CD4-positive, alpha-beta T cell treated with Interleukin-4 for 1 hour (primary cell): Measurements from ENCODE around the gene MAGEB17.
"Not testable (repeated sequence)": the region's sequence is repeated elsewhere in the genome, so short reads cannot be mapped to it uniquely, and the experiment has no call there.

Source experiments
- DNase-seq, 2 donors: peaks; one replicate each; pipeline ENCODE4 v3.0.0-alpha.2; 2020 to 2022

MAGEB17 gene, protein sequence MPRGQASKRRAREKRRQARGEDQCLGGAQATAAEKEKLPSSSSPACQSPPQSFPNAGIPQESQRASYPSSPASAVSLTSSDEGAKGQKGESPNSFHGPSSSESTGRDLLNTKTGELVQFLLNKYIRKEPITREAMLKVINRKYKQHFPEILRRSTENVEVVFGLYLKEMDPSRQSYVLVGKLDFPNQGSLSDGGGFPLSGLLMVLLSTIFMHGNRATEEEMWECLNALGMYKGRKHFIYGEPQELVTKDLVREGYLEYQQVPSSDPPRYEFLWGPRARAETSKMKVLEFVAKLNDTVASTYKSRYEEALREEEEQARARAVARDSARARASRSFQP

DNA sequence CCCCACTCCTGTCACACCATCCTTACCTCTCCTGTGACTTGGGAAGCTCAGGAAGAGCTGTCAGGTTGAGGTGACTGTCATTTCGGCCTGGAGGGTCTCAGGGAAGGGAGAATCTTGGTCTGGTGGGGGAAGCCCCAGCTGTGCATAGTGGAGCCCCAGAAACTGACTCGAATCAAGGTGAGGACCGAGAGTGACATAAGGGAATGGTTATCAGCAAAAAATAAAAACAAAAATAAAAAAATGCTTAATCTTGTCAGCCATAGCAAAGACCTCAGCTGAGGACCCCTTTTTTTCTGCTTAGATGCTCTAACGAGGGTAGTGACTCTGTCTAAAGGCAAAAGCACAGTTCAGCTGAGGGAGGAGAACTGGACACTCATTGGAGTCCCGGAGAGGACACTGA lies at the start of gene MAGEB17:
MAGEB17 (plus strand) TSS at position 301 of the 400 bp plus-strand sequence. CDS start 2,902 bp downstream, outside the sequence.
- no peak for DNase-seq

DNA sequence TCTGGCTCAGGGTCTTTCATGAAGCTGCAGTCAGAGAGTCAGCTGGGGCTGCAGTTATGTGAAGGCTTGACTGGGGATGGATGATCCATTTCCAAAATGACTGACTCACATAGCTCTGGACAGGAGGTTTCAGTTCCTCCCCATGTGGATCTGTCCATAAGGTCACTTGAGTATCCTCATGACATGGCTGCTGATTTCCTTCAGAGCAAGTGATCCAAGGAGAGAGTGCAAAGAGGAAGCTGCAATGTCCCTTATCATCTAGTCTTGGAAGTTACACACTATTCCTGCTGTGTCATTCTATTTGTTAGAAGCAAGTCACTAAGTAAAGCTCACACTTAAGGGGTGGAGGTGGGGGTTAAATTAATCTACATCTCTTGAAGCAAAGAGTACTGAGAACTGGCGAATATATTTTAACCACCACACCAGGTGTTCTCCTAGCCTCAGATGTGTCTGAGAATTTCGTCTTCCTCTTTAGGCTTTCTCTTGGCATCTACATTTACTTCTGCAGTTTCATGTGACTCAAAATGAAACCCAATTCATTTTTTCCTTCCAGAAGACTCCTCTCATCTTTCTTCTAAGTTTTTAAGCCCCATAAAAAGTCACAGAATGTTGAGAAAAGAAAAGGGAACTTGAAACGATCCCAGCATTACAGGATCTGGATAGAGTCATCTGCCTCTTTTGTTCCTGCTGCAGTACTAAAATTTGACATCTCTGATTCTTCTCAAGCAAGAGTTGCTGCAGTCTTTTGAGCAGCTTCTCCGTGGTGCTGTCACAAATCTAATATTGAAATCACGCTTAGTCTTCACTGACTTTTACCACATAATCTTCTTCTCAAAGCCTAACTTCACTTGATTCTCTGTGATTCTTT lies 47.7 kb upstream of the MAGEB17 start:
- peak in 1 of 2 donors; percentile 16 for DNase-seq

DNA sequence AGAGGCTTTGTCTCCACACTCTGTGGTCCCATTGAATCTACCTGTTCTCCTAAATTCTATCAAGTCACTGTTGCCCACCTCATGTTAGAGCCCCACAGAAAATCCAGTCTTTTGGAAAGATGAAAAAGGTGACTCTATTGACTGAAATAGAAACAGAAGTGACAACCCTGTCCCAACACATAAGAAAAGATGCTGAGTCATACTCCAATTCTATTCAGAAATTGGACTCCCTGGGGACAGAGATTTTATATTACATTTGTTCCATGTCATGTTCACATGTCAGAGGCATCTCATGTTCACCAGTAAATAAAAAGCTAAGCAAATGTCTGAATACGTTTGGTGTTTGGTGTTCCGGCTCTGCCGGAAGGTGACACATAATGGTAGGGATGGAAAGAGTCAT lies 46.9 kb upstream of the MAGEB17 start:
- DNase-seq, result no peak

DNA sequence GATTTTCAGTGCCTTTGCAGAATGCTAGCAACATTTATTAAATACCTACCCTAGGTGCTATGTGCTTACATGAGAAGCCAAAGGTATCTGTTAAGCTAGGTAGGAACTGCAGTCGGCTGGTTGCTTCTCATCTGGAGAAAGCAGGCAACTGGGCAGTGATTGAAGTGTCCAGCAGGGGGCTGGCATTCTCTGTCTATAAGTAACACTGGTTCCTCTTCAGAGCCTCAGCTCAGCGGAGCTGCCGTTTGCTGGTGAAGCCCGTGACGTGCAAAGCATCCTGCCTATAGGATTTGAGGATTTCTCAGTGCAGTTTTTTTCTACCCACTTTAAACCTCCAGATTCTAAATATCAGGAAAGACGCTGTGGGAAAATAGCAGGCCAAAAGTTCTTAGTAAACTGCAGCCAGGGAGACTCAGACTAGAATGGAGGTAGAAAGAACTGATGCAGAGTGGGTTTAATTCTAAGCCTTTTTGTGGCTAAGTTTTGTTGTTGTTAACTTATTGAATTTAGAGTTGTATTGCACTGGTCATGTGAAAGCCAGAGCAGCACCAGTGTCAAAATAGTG lies 44.0 kb upstream of the MAGEB17 start, which contains the start of gene GRPR:
GRPR (plus strand) TSS at position 344 of the 565 bp plus-strand sequence. CDS start 389 bp downstream, outside the sequence.
- peak; percentile 45 to 76 for DNase-seq

DNA sequence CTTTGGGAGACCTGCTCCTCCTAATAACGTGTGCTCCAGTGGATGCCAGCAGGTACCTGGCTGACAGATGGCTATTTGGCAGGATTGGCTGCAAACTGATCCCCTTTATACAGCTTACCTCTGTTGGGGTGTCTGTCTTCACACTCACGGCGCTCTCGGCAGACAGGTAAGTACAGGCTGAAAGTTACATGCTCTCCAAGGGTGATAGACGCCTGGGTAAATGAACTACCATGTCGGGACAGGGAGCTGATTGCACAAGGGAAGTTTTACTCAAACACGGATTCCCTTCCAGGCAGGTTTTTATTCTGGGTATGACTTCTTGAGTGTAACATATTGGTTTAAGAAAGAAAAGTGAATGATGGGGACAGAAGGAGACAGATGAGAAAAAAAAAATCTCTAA lies 43.1 kb upstream of the MAGEB17 start:
- DNase-seq, result no peak

DNA sequence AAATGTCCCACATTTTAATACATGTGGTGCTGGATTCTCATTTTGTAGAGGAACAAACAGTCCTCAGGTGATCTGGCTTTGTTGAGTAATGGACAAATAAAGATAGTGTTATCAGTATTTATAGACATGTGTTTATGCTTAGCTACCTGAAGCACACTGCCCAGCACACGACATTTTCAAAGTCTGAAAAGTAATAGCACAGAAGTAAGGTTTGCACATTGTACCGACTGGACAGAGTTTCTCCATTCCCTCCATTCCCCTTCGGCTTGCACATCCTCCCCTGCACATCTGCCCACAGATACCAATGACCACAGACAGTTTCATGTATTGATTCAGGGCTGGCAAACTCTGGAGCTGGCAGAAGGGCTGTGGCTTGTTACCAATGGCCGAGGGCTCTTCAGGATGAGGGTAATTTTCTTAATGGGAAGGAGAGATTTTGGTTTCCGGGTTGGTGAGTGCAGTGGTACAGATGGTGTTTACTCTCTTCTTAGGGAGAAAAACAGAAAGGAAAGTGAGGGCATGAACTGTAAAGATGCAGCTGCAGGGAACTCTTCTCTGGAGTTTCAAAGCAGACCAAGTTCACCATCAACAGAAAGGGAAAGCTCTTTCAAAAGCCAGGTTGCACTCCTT lies 41.6 kb upstream of the MAGEB17 start:
- no peak for DNase-seq

DNA sequence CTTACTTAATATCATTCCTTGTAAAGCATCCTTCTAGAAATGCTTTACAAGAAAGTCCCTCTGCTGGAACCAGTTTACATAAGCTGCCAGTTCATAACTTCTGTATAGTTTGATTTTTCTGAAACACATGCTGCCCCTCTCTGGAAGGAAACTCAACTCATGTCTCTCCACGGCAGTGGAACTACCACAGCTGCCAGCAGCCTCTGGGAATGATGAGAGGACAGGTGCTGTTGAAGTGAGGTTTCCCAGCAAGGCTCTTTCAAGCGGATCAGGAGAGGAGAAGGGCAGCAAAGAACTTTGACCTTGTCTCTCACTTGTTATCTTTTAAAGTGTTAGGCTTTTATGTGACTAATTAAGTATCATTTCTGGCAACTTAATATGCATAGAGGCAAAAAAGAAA lies 36.6 kb upstream of the MAGEB17 start:
- no peak for DNase-seq

DNA sequence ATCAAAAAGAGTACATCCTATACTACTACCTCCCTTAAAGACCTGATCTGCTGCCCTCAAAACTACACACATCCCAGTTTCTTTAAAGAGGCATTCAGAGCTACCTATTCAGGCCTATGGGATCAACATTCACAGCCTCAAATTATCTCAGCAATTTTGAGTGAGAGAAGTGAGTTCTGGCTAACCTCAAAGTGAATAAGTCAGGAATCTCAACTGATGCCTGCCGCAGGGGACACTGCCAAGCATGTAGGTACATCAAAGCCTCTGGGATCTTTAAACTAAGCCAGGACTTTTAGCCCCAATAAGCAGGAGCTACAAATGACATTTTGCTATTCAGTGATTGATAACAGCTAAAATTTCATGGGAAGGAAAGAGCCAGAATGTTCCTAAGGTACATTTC lies 32.3 kb upstream of the MAGEB17 start:
- no peak for DNase-seq

DNA sequence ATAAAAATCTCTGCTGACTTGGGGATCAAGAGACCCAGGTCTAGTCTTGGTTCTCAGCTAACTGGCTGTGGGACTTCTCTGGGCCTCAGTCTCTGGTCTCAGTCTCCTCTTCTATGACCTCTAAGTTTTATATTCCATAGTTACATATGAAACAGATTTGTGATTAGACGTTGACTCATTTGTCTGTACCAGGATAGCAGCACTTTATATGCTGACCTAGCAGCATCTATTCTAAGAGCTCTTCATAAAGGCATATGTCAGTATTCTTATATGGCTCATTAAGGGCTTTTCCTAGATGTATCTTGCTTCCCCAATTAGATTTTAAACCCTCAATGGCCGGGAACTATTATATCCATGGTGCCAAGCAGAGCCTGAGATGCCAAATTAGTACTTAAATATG lies 31.2 kb upstream of the MAGEB17 start:
- DNase-seq, result no peak

DNA sequence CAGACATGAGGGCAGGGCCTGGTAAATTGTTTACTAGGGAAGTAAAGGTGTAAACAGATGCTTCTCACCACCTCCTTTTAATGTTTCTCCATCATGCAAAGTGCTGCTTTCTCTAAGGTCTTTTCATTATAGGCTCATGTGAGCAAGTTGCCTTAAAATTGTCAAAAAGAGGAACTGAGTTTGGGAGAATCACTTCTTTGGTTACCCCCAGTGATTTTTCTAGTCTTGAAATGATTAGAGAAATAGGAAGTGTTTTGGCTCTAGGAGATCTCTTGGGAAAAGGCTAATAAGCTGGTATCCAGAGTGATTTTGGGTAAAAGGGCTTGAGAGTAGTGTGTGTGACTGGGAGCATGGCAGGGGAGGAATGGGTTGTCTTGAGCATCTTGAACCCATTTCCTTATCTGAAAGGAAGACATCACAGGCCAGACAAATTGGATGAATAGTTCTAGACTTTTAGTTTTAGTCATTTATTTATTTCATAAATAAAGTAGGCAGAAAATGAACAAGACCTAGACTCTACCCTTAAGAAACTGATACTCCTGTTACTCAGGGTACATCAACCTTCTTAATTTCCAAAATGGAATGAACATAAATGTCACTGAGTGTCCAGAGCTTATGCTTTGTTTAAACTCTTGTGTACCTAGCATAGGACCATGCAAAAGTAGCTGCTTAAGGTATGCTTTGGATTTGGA lies 29.7 kb upstream of the MAGEB17 start:
- no peak for DNase-seq

DNA sequence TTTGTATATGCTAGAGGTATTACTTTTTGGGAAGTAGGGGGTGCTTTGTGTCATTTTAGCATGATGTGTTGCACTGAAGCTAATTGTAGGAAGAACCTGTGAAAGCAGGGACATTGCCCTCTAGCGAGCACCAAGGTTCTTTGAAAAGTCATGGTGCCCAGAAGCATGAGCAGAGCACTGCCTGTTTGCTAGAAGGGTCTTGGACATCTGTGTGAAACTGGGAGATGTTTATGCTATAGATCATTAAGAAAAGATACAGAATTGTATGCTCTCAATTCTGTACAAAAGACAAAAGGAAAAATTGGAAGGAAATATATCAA lies 29.2 kb upstream of the MAGEB17 start:
- peak in 1 of 2 donors; percentile 7 for DNase-seq

DNA sequence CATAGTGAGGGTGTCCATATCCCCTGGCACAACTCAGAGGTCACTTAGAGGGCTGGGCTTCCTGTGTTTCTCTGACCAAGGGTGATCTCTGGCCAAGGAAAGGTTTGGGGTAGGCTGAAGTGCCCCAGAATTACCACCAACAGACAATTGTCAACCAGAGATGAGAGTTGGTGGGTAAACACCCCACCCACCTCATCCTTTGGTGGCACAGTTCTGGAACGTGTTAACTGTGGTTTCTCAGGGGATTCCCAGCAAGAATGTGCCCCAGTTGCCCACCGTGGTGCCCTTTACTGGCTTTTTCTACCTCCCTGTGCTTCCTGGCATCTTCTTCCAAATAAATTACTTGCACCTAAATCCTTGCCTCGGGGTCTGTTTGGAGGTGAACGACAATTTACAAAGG lies 26.8 kb upstream of the MAGEB17 start:
- no peak for DNase-seq

DNA sequence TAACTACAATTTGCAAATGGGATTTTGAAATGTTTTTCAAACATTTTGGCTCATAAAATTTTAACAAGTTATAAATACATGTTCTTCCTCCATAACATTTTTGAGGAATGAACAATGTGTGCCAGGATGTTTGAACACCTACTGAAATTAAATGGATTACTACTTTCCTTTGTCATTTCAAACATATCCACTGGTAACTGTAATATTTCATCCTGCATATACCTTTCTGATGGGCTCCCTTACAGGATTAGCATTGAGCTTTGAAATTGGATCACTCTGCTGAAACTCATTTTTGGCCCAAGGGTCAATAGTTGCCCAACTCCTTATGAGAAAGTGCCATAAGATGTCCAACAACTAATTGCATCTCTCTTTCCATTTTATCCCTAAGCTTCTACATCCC lies 26.3 kb upstream of the MAGEB17 start:
- no peak for DNase-seq

DNA sequence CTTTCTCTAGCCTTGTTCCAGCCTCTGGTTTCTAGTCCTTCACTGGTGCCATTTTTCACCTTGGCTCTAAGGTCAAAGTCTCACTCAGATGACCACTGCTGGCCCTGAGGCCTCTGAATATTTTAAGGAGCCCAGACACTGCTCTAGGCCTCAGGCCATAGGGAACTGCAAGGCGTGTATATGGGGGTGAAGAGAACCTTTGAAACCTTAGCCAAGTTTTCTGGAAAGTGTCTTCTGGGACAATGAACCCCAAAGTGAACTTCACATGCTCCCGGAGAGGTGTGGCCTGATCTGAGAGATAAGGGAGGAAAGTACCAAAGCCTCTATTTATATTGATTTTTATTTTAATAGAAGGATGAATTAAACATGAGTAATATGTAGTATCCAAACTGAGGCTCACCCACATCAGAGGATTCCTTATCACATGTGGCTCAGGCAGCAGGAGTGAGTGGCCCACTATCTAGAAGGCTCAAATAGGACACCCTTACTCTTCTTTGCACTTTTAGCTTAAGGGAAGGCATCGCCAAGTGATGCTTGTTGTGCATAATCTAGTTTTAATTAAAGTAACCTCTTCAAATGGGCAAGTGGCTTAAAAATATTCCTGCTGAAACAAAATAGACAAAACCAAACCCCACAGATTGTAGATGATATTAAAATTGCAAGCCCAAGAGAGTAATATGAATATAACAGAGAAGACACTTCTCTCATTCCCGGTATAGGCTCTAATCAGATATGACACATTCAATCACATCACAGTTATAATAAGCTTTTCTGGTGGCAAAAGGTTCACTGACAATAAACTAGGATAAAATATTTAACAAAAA lies 25.6 kb upstream of the MAGEB17 start:
- no peak for DNase-seq

DNA sequence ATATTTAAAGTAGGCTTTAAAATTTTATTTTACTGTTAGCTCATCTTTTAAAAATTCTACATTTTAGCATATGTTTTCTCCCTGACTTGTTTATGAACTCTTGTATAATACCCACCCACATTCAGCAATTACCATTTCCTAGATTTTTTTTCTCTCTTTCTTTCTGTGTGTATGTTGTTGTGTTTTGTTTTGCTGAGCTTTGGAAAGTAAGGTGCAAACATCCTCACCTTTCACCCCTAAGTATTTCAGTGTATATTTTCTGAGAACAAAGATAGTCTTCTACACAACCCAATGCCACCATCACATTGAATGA lies 25.1 kb upstream of the MAGEB17 start:
- no peak for DNase-seq

DNA sequence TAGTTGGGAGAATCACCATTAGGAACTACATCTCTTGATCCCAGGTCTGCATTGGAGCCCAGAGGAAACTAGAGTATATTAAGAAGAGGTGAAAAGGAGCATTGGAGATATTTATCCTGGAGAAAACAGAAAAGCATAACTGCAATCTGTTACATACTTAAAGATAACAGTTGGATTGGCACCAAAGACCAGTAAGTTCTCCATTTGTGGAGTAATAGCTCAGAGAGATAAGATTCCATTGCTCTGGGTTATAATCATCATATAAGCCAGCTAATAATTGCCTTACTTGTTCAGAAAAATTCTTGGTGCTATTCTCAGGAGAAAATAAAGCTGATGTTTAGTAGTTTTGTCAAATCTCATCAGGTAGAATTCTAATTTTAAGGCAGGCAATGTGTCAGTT lies 23.3 kb upstream of the MAGEB17 start:
- DNase-seq, result no peak

DNA sequence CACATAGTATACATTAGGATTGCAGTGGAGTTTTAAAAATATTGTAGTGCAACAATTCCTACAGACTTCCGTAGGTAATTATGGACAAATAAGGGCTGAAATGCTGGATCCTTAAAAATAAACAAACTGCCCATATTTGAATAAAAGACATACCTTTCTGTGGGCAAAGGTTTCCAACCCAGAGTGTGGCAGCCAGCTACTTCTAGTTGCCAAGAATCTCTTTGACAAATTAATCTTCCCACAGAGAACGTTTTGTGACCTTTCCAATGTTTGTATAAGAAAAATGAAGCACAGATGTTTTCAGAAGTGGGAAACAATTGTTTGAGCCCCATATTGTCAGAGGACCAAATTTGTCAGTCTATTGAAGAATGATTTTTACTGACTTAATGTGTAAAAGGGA lies 22.9 kb upstream of the MAGEB17 start:
- DNase-seq, result no peak

DNA sequence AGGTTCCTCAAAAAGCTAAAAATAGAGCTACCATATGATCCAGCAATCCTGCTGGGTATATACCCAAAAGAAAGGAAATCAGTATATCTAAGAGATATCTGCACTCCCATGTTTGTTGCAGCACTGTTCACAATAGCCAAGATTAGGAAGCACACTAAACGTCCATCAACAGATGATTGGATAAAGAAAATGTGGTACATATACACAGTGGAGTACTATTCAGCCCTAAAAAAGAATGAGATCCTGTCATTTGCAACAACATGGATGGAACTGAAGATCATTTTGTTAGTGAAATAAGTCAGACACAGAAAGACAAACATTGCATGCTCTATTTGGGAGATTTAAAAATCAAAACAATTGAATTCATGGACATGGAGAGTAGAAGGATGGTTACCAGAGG lies 22.2 kb upstream of the MAGEB17 start:
- not testable (repeated sequence) for DNase-seq

DNA sequence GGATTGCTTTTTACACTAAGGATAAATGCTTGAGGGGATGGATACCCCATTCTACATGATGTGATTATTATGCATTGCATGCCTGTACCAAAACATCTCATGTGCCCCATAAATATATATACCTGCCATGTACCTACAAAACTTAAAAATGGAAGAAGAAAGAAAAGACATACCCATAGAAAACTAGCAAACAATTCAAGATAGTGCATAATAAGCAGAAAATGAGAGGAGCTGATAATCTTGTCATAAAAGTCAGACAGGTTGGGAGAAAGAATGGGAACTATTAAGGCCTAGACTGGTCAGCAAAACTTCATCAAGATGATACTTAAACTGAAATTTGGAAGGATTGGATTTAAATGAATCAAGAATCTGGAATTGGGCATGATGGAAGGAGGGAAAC lies 21.6 kb upstream of the MAGEB17 start:
- no peak for DNase-seq

DNA sequence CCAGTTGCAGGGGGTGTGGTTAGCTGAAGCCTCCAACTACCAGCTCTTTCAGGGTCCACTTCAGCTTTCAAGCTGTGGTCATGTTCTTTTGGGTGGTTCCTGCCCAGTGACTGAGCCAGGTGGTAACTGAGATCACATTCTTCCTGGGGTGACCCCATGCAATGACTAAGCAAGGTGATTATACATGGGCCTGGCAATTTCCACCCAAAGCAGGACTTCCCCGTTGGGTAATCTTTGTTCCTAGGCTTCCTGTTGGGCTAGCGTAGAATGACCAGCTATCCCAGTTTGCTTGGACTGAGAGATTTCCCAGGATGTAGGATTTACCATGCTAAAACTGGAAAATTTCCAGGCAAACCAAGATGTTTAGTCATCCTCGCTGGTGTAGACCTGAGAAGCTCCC lies 18.4 kb upstream of the MAGEB17 start:
- no peak for DNase-seq

DNA sequence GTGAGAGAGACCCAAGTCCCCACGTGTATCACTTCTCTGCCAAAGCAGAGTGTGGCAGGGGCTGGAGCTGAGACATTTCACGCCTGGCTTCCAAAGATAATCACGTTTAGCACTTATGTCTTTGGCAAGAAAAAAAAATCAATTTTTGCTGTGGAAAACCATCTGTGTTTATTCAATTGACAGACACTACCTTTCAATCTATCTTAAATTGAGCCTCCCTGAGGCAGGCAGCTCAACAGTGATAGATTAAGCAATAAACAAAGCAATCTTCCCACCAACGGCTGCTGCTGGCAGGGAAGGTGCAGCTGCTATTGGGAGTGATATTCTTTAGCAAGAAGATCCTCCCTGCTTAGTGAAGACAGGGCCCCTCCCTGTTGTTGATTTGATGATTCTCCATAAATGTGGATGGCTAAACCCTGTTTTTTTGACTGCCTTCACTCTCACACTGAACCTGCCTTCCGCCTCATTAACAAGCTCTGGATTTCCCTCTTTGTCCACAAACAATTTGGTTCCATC lies 11.6 kb upstream of the MAGEB17 start:
- DNase-seq, result no peak
